GM19324 (cell line): Measurements from ENCODE around the gene ZDHHC14.

Experiments
- ATAC-seq: cut with Tn5 transposase; IDR thresholded peaks from one replicate; pipeline ENCODE4 v1.9.1; 2021; ENCODE audit warnings: mild to moderate bottlenecking, moderate library complexity; ENCODE audit not compliant: unreplicated experiment, low FRiP score

The ZDHHC14 gene

DNA sequence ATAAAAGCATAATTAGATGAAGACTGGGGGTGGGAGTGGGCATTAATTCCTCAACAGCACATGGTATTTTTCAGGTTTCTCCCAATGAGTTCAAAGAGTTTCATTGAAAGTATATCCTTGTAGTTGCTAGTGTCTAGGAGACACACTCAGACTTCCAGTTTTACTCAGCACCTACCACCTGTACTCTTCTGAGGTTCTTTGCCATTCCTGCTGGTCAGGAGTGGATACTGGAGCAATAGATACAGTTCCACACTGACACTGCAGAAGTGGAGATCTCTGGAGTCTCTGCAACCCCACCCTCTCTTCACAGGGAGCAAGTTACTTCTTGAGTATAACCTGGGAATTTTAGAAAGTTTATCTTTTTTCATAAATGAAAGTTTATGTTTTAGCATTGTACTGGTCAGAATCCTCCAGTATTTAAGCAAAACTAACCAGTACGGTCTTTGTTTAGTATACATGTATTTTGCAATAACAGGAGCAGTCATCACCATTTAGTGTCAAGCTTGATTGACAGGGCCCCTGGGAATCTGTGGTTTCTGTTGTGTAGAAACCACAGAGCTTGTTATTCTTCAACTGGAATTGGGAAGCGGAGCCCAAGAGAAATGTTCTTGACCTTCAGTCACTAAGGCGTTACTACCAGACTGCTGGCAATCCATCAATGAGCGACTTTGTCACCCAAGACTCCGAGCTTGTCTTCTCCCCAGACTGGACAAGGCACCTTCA lies 148.1 kb downstream of the ZDHHC14 start:
- no peak for ATAC-seq

GRCh38 chr6:157529654-157530039 lies 148.7 kb downstream of the ZDHHC14 start:
- no peak for ATAC-seq

DNA sequence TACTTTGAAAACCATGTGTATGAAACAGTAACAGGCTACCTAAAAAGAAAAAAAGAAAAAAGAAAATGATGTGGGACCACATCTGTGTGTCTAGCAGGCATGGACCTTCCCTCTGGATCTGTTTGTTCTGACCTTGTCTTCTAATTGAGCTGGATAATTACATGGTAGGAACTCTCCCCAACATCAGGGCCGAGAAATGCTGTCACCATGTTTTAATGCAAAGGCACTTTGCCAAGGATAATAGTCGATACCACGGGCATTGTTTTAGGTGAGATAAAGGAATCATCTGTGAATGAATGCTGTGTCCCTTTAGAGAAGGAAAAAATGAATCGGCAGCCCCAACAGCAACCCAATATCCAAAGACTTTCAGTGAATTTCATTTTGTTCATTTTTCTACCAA lies 149.1 kb downstream of the ZDHHC14 start:
- ATAC-seq: no peak

- ATAC-seq: no peak
Measured at GRCh38 chr6:157530724-157531168, 149.8 kb downstream of the ZDHHC14 start.

- ATAC-seq: no peak
Measured at GRCh38 chr6:157531169-157531985, 150.4 kb downstream of the ZDHHC14 start.

DNA sequence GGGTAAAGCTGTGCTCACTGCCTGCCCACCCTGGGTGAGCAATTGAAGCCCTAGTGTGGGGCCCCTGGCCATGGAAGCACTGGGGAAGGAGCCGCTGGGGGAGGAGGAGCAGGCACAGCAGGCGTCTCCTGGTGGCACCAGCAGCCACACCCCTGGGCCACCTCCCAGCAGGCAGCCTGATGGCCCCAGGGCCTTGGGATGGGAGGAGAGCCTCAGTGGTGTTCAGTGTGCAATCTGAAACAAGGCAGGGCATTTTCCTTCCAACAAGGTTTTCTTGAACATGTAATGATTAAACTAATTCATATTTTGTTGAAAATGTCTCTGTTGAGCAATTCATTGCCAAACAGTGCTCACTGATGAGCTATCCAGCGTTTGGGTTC lies 151.0 kb downstream of the ZDHHC14 start:
- ATAC-seq: no peak

GRCh38 chr6:157533048-157533871 lies 152.3 kb downstream of the ZDHHC14 start:
- no peak for ATAC-seq

DNA sequence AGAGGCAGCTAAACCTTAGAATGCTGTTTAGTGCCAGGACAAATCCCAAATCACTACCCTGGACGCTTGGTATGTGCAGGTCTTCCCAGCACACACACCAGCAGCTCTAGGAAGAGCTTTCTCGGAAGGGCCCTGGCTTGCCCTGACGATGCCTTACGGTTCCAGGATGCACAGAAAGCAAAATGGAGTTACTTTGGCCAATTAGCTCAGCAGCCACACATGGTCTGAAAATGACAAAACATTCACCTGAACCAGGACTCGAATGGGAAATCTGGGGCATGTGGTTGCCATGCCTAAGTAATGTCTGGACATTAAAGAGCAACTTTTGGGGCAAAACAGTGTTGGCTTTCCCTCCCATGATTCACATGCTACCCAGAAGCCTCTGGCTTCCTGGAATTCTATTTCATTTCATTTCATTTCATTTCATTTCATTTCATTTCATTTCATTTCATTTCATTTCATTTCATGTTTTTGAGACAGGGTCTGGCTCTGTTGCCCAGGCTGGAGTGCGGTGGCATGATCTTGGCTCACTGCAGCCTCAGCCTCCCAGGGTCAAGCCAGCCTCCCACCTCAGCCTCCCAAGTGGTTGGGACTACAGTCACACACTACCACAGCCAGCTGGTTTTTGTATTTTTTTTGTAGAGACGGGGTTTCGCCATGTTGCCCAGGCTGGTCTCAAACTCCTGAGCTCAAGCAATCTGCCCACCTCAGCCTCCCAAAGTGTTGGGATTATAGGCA lies 153.3 kb downstream of the ZDHHC14 start:
- no peak for ATAC-seq

DNA sequence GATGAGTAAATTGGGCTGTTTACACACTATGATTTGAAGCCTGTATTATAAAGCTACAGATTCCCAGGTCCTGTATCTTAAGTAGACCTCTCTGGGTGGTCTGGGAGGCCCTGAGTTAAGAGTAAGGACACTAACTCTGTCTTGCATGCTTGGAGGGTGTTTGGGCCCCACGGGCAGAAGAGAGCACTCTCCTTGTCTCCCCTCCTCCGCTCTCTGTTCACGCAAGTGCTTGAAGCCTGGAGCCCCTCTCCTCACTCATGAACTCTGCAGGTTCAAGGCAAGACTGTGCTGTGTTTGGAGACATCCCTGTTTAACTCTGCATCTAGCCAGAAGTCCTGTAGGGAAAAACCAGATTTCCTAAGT lies 154.0 kb downstream of the ZDHHC14 start:
- ATAC-seq: no peak

DNA sequence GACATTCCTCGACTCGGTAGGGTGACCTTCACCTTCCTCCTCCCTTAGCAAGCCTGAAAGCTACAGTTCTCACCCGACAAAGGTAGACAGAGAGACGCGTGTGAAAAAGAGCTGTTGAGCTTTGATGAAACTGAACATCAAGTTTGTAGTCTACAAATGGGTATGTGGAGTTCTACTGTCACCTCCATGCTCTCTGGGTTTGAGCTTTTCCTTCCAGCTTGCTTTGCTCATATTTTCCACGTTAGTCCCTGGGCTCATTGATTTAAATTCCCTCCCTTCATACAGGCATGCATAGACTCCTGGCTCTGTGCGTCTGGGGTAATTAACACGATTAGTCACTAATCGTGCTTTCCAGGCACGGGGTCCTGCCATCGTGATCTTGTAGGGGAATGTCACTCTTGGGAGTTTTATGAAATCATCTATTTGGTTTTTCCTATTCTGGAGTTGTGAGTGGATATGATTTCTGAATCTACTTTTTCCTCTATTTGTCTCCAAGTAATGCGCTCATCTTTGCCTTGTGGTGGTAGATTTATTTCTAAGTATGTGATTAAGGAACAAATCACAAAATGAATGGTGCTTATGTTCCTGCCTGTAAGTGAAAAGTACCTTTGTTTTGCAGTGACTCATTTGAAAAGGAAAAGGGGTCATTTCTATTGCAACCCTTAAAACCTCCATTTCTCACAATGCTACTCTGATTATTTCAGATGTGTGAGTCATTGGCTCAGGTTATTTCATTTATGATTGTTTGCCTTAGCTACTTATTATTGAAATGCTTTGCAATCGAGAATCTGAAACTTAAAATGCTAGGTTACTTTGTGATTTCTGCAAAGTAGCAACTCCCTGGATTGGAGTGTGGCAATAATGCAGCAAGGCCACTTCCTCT lies 154.6 kb downstream of the ZDHHC14 start:
- ATAC-seq: peak; percentile 56

DNA sequence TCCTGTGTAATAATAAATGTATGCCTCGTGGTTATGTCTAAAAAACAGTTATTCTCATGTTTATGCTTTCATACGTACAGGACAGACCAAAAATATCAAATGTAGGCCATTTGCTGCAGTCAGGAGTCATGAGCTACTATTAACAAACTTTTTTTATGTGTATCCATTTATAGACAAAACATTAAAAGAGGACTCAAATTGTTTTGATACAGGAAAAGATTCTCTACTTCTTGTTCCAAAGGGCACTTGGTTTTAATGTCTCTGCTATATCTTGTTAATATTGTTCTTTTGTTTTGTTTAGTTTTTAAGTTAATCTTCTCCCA lies 155.2 kb downstream of the ZDHHC14 start:
- no peak for ATAC-seq

GRCh38 chr6:157537556-157537955 lies 156.6 kb downstream of the ZDHHC14 start:
- ATAC-seq: no peak

DNA sequence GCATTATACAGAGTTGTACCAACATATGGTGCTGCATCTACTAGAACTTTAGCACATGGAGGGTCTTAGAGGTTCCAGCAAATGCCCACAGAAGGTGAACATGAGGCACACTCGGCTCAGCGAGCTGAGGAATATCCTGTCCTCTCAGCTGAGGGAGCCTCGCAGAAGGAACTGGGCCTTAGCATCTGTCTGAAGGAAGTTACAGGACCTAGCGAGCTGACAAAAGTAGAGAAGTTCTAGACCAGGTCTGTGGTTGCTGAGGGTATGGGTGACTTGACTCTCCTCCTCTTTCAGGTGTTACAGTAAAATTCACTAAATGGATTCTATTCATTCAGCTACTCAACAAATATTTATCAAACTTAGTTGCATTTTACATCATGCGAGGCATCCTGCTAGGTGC lies 157.2 kb downstream of the ZDHHC14 start:
- no peak for ATAC-seq

DNA sequence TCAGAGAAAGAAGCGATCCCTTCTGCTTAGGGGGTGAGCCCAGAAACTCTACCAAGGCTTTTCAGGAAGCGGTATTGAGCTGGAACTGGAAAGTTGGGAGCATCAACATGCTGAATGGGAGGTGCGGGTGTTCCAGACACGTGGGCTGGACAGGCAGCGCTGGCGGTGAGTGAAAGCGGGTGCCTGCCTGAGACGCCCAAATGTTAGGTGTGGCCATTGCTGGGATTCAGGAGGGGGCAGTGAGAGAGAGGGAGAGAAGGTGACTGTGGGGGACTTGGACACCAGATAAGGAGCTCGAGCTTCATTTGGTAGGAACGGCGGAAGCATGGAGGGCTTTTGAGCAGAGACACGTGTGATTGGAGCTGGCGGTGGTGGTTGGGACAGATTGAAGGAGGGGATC lies 157.7 kb downstream of the ZDHHC14 start:
- no peak for ATAC-seq

GRCh38 chr6:157539421-157539822 lies 158.4 kb downstream of the ZDHHC14 start:
- no peak for ATAC-seq

DNA sequence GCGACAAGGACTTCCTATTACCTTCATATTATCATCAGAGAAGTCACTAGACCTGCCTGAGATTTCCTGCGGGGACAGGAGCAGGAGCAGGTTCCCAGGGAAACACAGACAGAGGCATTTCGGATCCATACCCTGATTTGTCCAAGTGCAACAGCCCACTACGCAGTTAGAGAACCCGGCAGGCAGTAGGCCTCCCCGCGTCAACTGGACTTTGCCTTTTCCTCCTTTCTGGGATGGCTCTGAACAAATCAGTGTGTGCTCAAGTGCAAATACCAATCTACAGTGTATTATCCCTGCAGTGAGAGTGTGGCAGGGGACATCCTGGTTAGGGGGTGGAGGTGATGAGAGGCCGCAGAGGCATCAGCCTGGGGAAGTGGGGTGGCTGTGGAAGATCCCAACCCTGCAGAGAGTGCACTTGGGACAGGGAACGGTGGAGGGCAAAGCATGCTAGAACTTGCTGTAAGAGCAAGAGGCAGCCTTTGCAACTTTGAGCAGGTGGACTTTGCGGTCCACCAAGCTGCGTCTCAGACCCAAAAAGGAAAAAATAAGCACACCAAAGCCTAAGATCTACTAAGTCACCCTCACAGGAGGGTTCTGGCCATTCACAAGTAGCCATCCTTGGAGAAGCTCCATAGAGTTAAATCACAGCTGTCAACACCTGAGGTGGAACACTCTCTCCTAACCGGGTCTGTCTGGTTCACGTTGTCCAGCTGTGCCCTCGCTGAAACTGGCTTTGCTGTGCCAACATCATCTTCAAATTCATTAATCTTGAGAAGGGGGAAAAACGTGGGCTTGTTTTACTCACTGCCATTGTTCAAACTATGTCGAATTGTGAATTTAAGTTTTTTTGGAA lies 159.1 kb downstream of the ZDHHC14 start:
- no peak for ATAC-seq

DNA sequence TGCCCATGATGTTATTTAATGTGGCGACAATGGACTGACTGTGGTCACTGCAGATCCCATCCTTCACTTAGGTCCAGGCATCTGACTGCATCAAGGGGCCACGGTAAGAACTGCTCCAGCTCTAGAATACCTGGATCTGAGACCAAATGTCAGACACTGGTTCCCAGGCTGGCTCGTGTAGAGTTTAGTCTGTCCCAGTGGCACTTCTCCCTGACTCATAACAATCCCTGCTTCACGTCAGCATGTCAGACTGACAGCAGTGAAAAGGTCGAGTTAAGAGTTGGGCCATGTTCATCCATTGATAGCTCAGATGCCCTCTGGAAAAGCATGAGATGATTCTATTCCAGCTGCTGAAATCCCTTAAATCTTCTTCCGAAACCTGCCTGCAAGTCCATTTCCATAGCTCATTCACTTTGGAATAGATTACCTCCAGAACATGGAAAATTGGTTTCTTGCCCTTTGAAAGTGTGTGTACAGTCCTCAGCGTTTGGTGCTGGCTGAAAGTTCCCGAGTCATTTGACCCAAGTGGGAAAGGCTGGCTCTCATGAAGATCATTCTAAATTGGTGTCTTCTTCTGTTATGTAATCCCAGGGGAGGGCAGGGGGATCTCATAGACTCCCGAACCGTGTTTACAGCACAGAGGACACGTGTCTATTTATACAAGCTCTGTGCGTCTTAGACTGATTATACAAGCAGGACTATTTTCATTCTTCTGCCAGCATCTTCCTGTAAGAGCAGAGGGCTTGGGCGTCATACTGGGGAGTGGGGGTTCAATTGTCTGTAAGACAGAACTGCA lies 160.8 kb downstream of the ZDHHC14 start:
- ATAC-seq: no peak
